Measurements from ENCODE around the gene MEX3D. TPM values are rescaled to one million over a fixed set of nuclear protein-coding genes. Genes with fewer than 3 reads are reported as not detected.

MEX3D gene
- total and polyA plus RNA-seq, 8 donors = 2.6 to 21.2 (median 9.1) TPM

DNA sequence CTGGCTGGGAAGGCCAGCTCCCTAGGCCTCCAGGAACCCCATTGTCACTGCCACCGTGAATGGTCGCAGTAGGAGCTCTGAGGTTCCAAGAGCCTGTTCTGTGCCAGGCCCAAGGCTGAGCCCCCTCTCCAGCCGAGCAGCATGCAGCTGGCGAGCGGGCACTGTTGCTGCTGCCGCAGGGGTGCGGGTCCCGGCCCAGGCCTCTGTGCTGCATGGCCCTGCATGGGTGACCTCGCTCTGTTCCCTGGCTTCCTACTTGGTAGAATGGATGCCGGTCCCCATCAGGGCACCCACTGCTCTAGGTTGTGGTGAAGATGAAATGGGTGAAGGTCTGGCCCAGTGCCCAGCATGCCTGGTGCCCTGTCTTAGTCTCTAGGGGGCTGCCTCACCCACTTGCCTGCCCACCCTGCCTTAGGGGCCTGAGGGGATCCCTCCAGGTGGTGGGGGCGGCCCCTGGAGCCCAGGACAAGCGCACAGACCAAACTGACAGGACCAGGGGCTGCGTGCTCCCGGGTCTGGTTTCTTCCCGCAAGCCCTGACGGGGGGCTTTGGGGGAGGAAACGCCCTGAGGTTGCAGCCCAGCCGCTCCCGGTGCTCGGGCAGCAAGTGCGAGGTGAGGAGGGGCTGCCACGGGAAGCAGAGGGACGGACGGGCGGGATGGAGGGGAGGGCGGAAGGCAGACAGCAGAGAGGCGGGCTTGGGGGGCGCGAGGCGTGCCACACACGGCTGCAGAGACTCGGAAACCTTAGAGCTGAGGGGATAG, 45.9 kb upstream of the MEX3D start:
- H3K36me3 ChIP-seq = peaks cover 0 to 33% (median 4%) of the 10 kb centered on the region in 3 donors
- WGBS, 2 donors = 92 to 93% methylated on average over 31 to 32 of the region's 32 CpGs

GRCh38 chr19:1613146-1613545, 45.0 kb upstream of the MEX3D start:
- Histone ChIP-seq H3K4me3 (no peak overlapping the region), H3K4me1 (no peaks in the 10 kb centered on the region), H3K27me3 (no peaks in the 10 kb centered on the region), H3K9me3 (no peaks in the 10 kb centered on the region), H3K36me3 (peaks cover 0 to 33% (median 4%) of the 10 kb centered on the region in 3 donors), H3K27ac (no peak overlapping the region)
- intact Hi-C loops (cut with DNase I) = no loop called here
- peak in 1 of 6 donors; percentile 16 for DNase-seq
- FAIRE-seq = no peak
- no peak for ATAC-seq
- TF ChIP-seq, protein P1, sequence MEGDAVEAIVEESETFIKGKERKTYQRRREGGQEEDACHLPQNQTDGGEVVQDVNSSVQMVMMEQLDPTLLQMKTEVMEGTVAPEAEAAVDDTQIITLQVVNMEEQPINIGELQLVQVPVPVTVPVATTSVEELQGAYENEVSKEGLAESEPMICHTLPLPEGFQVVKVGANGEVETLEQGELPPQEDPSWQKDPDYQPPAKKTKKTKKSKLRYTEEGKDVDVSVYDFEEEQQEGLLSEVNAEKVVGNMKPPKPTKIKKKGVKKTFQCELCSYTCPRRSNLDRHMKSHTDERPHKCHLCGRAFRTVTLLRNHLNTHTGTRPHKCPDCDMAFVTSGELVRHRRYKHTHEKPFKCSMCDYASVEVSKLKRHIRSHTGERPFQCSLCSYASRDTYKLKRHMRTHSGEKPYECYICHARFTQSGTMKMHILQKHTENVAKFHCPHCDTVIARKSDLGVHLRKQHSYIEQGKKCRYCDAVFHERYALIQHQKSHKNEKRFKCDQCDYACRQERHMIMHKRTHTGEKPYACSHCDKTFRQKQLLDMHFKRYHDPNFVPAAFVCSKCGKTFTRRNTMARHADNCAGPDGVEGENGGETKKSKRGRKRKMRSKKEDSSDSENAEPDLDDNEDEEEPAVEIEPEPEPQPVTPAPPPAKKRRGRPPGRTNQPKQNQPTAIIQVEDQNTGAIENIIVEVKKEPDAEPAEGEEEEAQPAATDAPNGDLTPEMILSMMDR (IDR thresholded peaks at IDR 0.05) = no peak
- WGBS, 2 donors = 84 to 88% methylated on average over 9 of the region's 9 CpGs

More for the DNA sequence above, 45.9 kb upstream of the MEX3D start:
- TF ChIP-seq, protein P1 (IDR thresholded peaks at IDR 0.05) = no peak
- intact Hi-C loops (cut with DNase I) = no loop called here
- Histone ChIP-seq H3K9me3 (no peaks in the 10 kb centered on the region), H3K4me3 (no peak overlapping the region), H3K27ac (no peak overlapping the region), H3K4me1 (no peaks in the 10 kb centered on the region), H3K27me3 (no peaks in the 10 kb centered on the region)
- ATAC-seq = no peak
- peak in 1 of 6 donors; percentile 33 for DNase-seq
- FAIRE-seq = no peak

DNA sequence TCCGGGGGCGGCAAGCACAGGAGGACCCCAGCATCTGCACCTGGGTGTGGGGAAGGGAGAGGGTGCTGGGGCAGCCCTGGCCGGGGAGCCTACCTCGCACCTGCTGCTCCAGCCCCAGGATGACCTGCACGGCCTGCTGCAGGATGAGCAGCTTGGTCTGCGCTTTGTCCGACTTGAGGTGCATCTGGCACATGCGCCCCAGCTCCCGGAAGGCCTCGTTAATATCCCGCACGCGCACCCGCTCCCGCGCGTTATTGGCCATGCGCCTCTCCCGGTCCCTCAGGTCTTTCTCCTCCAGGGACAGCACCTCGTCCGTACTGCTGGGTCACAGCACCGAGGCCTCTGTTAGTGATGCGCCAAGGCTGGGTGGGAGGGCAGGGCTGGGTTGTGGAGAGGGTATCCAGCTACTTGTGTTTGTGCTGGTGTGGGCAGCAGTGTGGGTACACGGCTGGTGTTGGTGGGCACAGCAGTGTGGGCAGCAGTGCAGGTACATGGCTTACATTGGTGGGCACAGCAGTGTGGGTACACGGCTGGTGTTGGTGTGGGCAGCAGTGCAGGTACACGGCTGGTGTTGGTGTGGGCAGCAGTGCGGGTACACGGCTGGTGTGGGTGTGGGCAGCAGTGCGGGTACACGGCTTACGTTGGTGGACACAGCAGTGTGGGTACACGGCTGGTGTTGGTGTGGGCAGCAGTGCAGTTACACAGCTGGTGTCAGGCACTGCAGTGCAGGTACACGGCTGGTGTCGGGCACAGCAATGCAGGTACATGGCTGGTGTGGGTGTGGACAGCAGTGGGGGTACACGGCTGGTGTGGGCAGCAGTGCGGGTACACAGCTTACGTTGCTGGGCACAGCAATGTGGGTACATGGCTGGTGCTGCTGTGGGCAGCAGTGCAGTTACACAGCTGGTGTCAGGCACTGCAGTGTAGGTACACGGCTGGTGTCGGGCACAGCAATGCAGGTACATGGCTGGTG, 44.3 kb upstream of the MEX3D start:
- FAIRE-seq (no peak), DNase-seq (no peak), ATAC-seq (no peak)
- Histone ChIP-seq H3K36me3 (peaks cover 0 to 33% (median 4%) of the 10 kb centered on the region in 3 donors), H3K4me1 (no peaks in the 10 kb centered on the region), H3K27ac (no peak overlapping the region), H3K27me3 (no peaks in the 10 kb centered on the region), H3K4me3 (no peak overlapping the region), H3K9me3 (no peaks in the 10 kb centered on the region)
- intact Hi-C loops (cut with DNase I) = no loop called here
- 94 to 95% methylated on average over 38 to 39 of the region's 39 CpGs for WGBS, 2 donors
- TF ChIP-seq, protein P1 (IDR thresholded peaks at IDR 0.05) = no peak

DNA sequence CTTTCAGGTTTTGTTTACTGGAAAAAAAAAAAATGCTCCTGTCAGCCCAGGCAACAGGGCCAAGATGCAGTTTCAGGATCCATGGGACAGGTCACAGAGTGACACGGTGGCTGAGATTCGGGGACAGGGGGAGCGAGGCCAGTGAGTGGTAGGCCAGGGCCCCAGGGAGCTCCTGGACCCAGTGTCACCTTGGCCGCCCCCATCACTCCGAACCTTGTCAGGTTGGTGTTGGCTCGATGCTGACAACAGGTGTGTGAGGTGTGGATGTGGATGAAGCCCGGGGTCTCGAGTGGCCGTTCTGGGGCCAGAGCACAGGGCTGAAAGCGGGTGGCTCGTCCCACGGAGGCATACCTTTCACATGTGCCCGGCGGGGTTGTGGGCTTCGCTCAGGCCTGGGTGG, 43.2 kb upstream of the MEX3D start:
- ATAC-seq (no peak), DNase-seq (peak in 1 of 6 donors; percentile 12), FAIRE-seq (no peak)
- Histone ChIP-seq H3K27ac (no peak overlapping the region), H3K9me3 (no peaks in the 10 kb centered on the region), H3K4me1 (peaks cover 0 to 1% (median under 1%) of the 10 kb centered on the region in 3 donors), H3K36me3 (peaks cover 0 to 33% (median 4%) of the 10 kb centered on the region in 3 donors), H3K27me3 (no peaks in the 10 kb centered on the region), H3K4me3 (no peak overlapping the region)
- TF ChIP-seq, protein P1 (IDR thresholded peaks at IDR 0.05) = no peak
- intact Hi-C loops (cut with DNase I) = no loop called here
- whole genome bisulfite sequencing, 2 donors = 93 to 95% methylated on average over 12 to 15 of the region's 15 CpGs
